H1 (cell line): ENCODE results near the gene PTPRG. TPM values are rescaled to one million over a fixed set of nuclear protein-coding genes. Genes with fewer than 3 reads are reported as not detected.

Experiments used
- CTCF ChIA-PET: fragments of 300-600 bp; sonication (Branson Sonifier 250); formaldehyde crosslinking; loops from one replicate; lab custom pipeline; 2021; ENCODE audit not compliant: partially characterized antibody; lab: Charles Lee
- POLR2A ChIA-PET: fragments of 300-600 bp; sonication (Branson Sonifier 250); formaldehyde crosslinking; loops from one replicate; lab custom pipeline; 2021; ENCODE audit warnings: inconsistent platforms; ENCODE audit not compliant: partially characterized antibody; lab: Charles Lee
- DNase-seq, 2 experiments: peaks; one replicate each; pipeline versions ENCODE4 v3.0.0 to v3.0.0-alpha.2; 2010 to 2022; ENCODE audit warnings: low spot score in 2 of 2, low read depth in 1 of 2, mixed read lengths in 1 of 2
- FAIRE-seq: peaks from 2 replicates; lab custom pipeline; 2011; peaks lifted over from hg19 to GRCh38; lab: Jason Lieb, UNC
- H2AFZ ChIP-seq: 2 replicates; pipeline ENCODE4 v1.8.1; 2012; ENCODE audit warnings: low read length, inconsistent platforms
- H2AK5ac ChIP-seq: 2 replicates; pipeline ENCODE4 v1.6.1; 2013; ENCODE audit warnings: low read depth, low read length
- H2BK120ac ChIP-seq: replicated peaks from 2 replicates; pipeline ENCODE3; 2013; ENCODE audit warnings: low read depth, low read length, inconsistent platforms
- H2BK12ac ChIP-seq: 2 replicates; pipeline ENCODE4 v1.6.1; 2013; ENCODE audit warnings: low read depth, low read length
- H2BK15ac ChIP-seq: 2 replicates; pipeline ENCODE4 v1.6.1; 2013; ENCODE audit warnings: low read length
- H2BK20ac ChIP-seq: 2 replicates; pipeline ENCODE4 v1.6.1; 2013; ENCODE audit warnings: low read length
- H2BK5ac ChIP-seq: 2 replicates; pipeline ENCODE4 v1.6.1; 2013; ENCODE audit warnings: low read depth, low read length
- H3K14ac ChIP-seq: 2 replicates; pipeline ENCODE4 v1.6.1; 2013; ENCODE audit warnings: inconsistent platforms; ENCODE audit not compliant: insufficient read length
- H3K18ac ChIP-seq: 2 replicates; pipeline ENCODE4 v1.6.1; 2013; ENCODE audit warnings: low read length; ENCODE audit errors: extremely low read depth
- H3K23ac ChIP-seq: 2 replicates; pipeline ENCODE4 v1.6.1; 2013; ENCODE audit warnings: inconsistent platforms; ENCODE audit not compliant: insufficient read length
- H3K23me2 ChIP-seq: 2 replicates; pipeline ENCODE4 v1.6.1; 2013; ENCODE audit warnings: low read depth, low read length
- H3K27ac ChIP-seq: 2 replicates; pipeline ENCODE4 v1.6.1; 2011; ENCODE audit warnings: low read depth, low read length, inconsistent platforms
- H3K27me3 ChIP-seq, 4 experiments: replicated peaks in 1 of 4; 1 replicate in 1 of 4; 2 replicates in 3 of 4; pipeline versions ENCODE4 v1.6.1 to v1.8.1; 2011 to 2013; ENCODE audit warnings: low read length in 3 of 4, mild to moderate bottlenecking in 3 of 4, inconsistent platforms in 2 of 4, mixed read lengths in 2 of 4, moderate library complexity in 1 of 4; ENCODE audit not compliant: control insufficient read depth in 3 of 4, insufficient read depth in 3 of 4; ENCODE audit errors: extremely low read depth in 1 of 4
- H3K36me3 ChIP-seq, 4 experiments: 2 replicates each; pipeline versions ENCODE4 v1.6.1 to v1.8.1; 2011 to 2013; ENCODE audit warnings: mild to moderate bottlenecking in 4 of 4, low read length in 3 of 4, moderate library complexity in 2 of 4, control low read depth in 1 of 4, inconsistent platforms in 1 of 4; ENCODE audit not compliant: insufficient read depth in 4 of 4, control insufficient read depth in 2 of 4
- H3K4ac ChIP-seq: replicated peaks from 2 replicates; pipeline ENCODE3; 2013; ENCODE audit warnings: low read length, low read depth, mixed read lengths, inconsistent platforms; ENCODE audit not compliant: insufficient read length
- H3K4me1 ChIP-seq, 4 experiments: replicated peaks in 1 of 4; 1 replicate in 1 of 4; 2 replicates in 3 of 4; pipeline versions ENCODE4 v1.6.1 to v1.8.1; 2011 to 2013; ENCODE audit warnings: low read length in 3 of 4, inconsistent platforms in 2 of 4, mixed read lengths in 1 of 4; ENCODE audit not compliant: insufficient read depth in 4 of 4, control insufficient read depth in 3 of 4
- H3K4me2 ChIP-seq, 2 experiments: 2 replicates each; pipeline versions ENCODE4 v1.6.1 to v1.8.1; 2011 to 2013; ENCODE audit warnings: low read depth in 2 of 2, low read length in 2 of 2, control low read depth in 1 of 2, inconsistent platforms in 1 of 2, mild to moderate bottlenecking in 1 of 2; ENCODE audit not compliant: insufficient read depth in 1 of 2
- H3K4me3 ChIP-seq, 4 experiments: fragments of 200-600, 300-600 bp in 1 of 4; sonication (generic), shearing (Covaris generic), sonication (Bioruptor Twin) in 1 of 4; 2 replicates each; pipeline versions ENCODE4 v1.5.1 to v1.8.1; 2011 to 2016; ENCODE audit warnings: low read length in 4 of 4, low read depth in 3 of 4, control low read depth in 2 of 4, inconsistent platforms in 2 of 4, mild to moderate bottlenecking in 2 of 4, mixed read lengths in 1 of 4, moderate library complexity in 1 of 4; ENCODE audit not compliant: insufficient read depth in 2 of 4; ENCODE audit errors: extremely low read depth in 1 of 4
- H3K56ac ChIP-seq: replicated peaks from 2 replicates; pipeline ENCODE3; 2013; ENCODE audit warnings: low read depth, mild to moderate bottlenecking, mixed read lengths, low read length, inconsistent platforms; ENCODE audit not compliant: insufficient read length
- H3K79me1 ChIP-seq: 2 replicates; pipeline ENCODE4 v1.6.1; 2013; ENCODE audit warnings: low read depth, low read length, control low read depth
- H3K79me2 ChIP-seq, 2 experiments: 2 replicates each; pipeline versions ENCODE4 v1.6.1 to v1.8.1; 2012 to 2013; ENCODE audit warnings: low read length in 2 of 2, mild to moderate bottlenecking in 2 of 2, inconsistent platforms in 1 of 2; ENCODE audit not compliant: insufficient read depth in 2 of 2, control insufficient read depth in 1 of 2
- H3K9ac ChIP-seq, 4 experiments: replicated peaks in 1 of 4; 1 replicate in 1 of 4; 2 replicates in 3 of 4; pipeline versions ENCODE4 v1.6.1 to v1.8.1; 2011 to 2013; ENCODE audit warnings: low read depth in 3 of 4, low read length in 3 of 4, control low read depth in 2 of 4, mild to moderate bottlenecking in 2 of 4, moderate library complexity in 2 of 4, inconsistent platforms in 1 of 4; ENCODE audit errors: extremely low read depth in 1 of 4
- H3K9me3 ChIP-seq, 2 experiments: 2 replicates each; pipeline versions ENCODE4 v1.6.1 to v1.8.1; 2012 to 2013; ENCODE audit warnings: mild to moderate bottlenecking in 2 of 2, moderate library complexity in 2 of 2, control low read depth in 1 of 2, inconsistent platforms in 1 of 2, low read depth in 1 of 2, low read length in 1 of 2, mixed read lengths in 1 of 2; ENCODE audit not compliant: insufficient read depth in 2 of 2
- H4K20me1 ChIP-seq, 2 experiments: replicated peaks in 1 of 2; 2 replicates each; pipeline versions ENCODE3 to v1.8.1; 2011 to 2013; ENCODE audit warnings: inconsistent platforms in 2 of 2, low read length in 2 of 2, mild to moderate bottlenecking in 1 of 2; ENCODE audit not compliant: insufficient read depth in 2 of 2, control insufficient read depth in 1 of 2
- H4K5ac ChIP-seq: 2 replicates; pipeline ENCODE4 v1.6.1; 2013; ENCODE audit warnings: low read length, low read depth, mixed read lengths, inconsistent platforms; ENCODE audit not compliant: insufficient read length
- H4K8ac ChIP-seq: 2 replicates; pipeline ENCODE4 v1.8.0; 2013; ENCODE audit warnings: mild to moderate bottlenecking, moderate library complexity, low read length, inconsistent platforms; ENCODE audit not compliant: insufficient read depth; ENCODE audit errors: extremely low read depth
- H4K91ac ChIP-seq: replicated peaks from 2 replicates; pipeline ENCODE3; 2013; ENCODE audit warnings: low read length, mixed read lengths, inconsistent platforms; ENCODE audit not compliant: insufficient read length
- BRCA1 ChIP-seq: IDR thresholded peaks from 2 replicates; pipeline ENCODE4 v1.6.1; 2012; ENCODE audit warnings: low read depth, low read length, improper control_type of control experiment
- EZH2 ChIP-seq: fragments of 200-600 bp; sonication (generic); IDR thresholded peaks from 2 replicates; pipeline ENCODE4 v1.7.1; 2012; ENCODE audit warnings: low read depth, mild to moderate bottlenecking, moderate library complexity, low read length, inconsistent platforms; ENCODE audit not compliant: severe bottlenecking
- HDAC6 ChIP-seq: IDR thresholded peaks from one replicate; pipeline ENCODE4 v1.7.1; 2012; ENCODE audit warnings: low read depth, mild to moderate bottlenecking, inconsistent platforms, low read length, moderate library complexity
- KDM4A ChIP-seq: IDR thresholded peaks from one replicate; pipeline ENCODE4 v1.7.1; 2012; ENCODE audit warnings: low read depth, mild to moderate bottlenecking, moderate library complexity, low read length, inconsistent platforms; ENCODE audit not compliant: severe bottlenecking
- SIRT6 ChIP-seq: IDR thresholded peaks from one replicate; pipeline ENCODE4 v1.7.1; 2012; ENCODE audit warnings: low read length, inconsistent platforms
- WGBS, 2 experiments: shearing (Covaris generic) in 1 of 2; methylation state at CpG; one replicate each; pipeline versions ENCODE4 v1.1.6 to v1.1.7; 2013 to 2015; ENCODE audit warnings: low lambda C conversion rate in 2 of 2, mixed read lengths in 2 of 2, inconsistent platforms in 1 of 2, low coverage in 1 of 2, missing lambda C conversion rate in 1 of 2; ENCODE audit not compliant: insufficient replicate concordance in 2 of 2, insufficient coverage in 1 of 2, insufficient read length in 1 of 2; ENCODE audit errors: extremely low coverage in 1 of 2, missing lambda C conversion rate in 1 of 2; 5-methylcytosine and 5-hydroxymethylcytosine counted together
- polyA plus RNA-seq, 7 experiments: library from polyadenylated mRNA; depleted of rRNA in 3 of 7; stranded (reverse) in 5 of 7; unstranded in 2 of 7; fragments of >200 nt in 5 of 7; fragments of 200-250 nt in 2 of 7; gene quantifications; 1 replicate in 5 of 7; 2 replicates in 1 of 7; 4 replicates in 1 of 7; pipeline versions ENCODE4 v1.2.1 to v1.2.3, GENCODE V29; 2011 to 2013; ENCODE audit warnings: missing spikeins in 2 of 7, mixed read lengths in 2 of 7
- total RNA-seq: library from RNA; stranded (reverse); fragmentation: NEBNext Ultra II Directional; extraction: Animal tissue kit (Norgen Biotek cat#: 25700); gene quantifications from 2 replicates; pipeline ENCODE4 v1.2.1, GENCODE V29; 2021
- TF ChIP-seq, protein P1 (sequence below), 3 experiments: IDR thresholded peaks; 1 replicate in 2 of 3; 2 replicates in 1 of 3; pipeline versions ENCODE4 v1.5.1 to v1.6.1; 2011; ENCODE audit warnings: low read length in 3 of 3, mild to moderate bottlenecking in 3 of 3, inconsistent platforms in 2 of 3, low read depth in 1 of 3, moderate library complexity in 1 of 3; ENCODE audit not compliant: insufficient read depth in 1 of 3; ENCODE audit errors: control extremely low read depth in 1 of 3

PTPRG gene
- total and polyA plus RNA-seq, 2 of the 8 experiments (the other 6 are each of a cell fraction or from before 2014, with no cell fraction given) = 23.3 to 96.2 TPM

DNA sequence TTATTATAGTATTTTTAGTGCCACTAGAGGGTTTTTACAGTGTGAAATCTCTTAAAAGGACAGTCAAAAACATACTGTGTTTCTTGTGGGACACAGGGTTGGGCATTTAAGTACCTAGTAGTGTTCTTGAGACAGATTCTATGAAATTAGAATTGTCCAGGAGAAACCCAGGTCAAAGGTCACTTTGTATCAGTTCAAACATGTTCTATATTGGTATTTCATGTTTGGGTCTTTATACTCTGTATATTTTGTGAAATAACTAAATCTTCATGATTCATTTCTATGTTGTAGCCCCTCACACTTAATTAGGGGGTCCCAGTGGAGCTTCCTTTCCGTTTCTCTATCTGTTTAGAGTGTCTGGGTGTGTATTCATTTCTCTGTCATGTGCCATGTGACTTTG is 171.6 kb downstream of the PTPRG start:
- H4K91ac ChIP-seq = no peak overlapping the region
- TF ChIP-seq EZH2 (no peak), KDM4A (no peak), HDAC6 (no peak), SIRT6 (no peak), BRCA1 (no peak)
- TF ChIP-seq, protein P1, sequence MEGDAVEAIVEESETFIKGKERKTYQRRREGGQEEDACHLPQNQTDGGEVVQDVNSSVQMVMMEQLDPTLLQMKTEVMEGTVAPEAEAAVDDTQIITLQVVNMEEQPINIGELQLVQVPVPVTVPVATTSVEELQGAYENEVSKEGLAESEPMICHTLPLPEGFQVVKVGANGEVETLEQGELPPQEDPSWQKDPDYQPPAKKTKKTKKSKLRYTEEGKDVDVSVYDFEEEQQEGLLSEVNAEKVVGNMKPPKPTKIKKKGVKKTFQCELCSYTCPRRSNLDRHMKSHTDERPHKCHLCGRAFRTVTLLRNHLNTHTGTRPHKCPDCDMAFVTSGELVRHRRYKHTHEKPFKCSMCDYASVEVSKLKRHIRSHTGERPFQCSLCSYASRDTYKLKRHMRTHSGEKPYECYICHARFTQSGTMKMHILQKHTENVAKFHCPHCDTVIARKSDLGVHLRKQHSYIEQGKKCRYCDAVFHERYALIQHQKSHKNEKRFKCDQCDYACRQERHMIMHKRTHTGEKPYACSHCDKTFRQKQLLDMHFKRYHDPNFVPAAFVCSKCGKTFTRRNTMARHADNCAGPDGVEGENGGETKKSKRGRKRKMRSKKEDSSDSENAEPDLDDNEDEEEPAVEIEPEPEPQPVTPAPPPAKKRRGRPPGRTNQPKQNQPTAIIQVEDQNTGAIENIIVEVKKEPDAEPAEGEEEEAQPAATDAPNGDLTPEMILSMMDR (IDR thresholded peaks at IDR 0.05; ENCODE audit: control extremely low read depth in 1 of 3, insufficient read depth in 1 of 3, low read depth in 1 of 3, low read length in 3 of 3) = no peak
- TF ChIP-seq, all 59 proteins: peak for 0
- no peak overlapping the region for H2BK120ac ChIP-seq
- H2BK15ac ChIP-seq = no peak overlapping the region
- no peak overlapping the region for H3K27ac ChIP-seq
- FAIRE-seq (no peak), DNase-seq (no peak)
- H3K79me2 ChIP-seq = peaks cover 0 to 91% of the 10 kb centered on the region in 2 experiments; a peak in 3 of 4 replicates
- WGBS, 2 experiments = 68% methylated on average over 1 of the region's 1 CpG; no CpG with 5 or more reads in 1 of the 2 experiments
- H2BK12ac ChIP-seq = no peak overlapping the region
- no peak overlapping the region for H4K5ac ChIP-seq
- ChIA-PET POLR2A (no interaction called here), CTCF (interaction anchor here (1.0 to 1.2 kb wide), 4 partner anchors 13 to 44 kb away, joined by 3 to 4 read pairs (median 4); no protein-coding TSS in a partner anchor)
- H3K56ac ChIP-seq = no peak overlapping the region
- no peak overlapping the region for H3K18ac ChIP-seq
- H3K14ac ChIP-seq = no peak overlapping the region
- H2BK5ac ChIP-seq = no peak overlapping the region
- H3K79me1 ChIP-seq = peaks cover 6% of the 10 kb centered on the region; the same call in 1 of the 2 replicates
- no peak overlapping the region for H2AFZ ChIP-seq
- H2AK5ac ChIP-seq = no peak overlapping the region
- peaks cover 0 to 20% (median 13%) of the 10 kb centered on the region in 4 experiments; a peak in 5 of 7 replicates for H3K4me1 ChIP-seq
- H3K23ac ChIP-seq = no peak overlapping the region
- no peaks in the 10 kb centered on the region for H3K36me3 ChIP-seq
- no peaks in the 10 kb centered on the region for H3K9me3 ChIP-seq
- H3K23me2 ChIP-seq = no peaks in the 10 kb centered on the region
- H4K20me1 ChIP-seq = peaks cover 2 to 4% of the 10 kb centered on the region in 2 experiments
- H3K4me2 ChIP-seq = no peak overlapping the region
- H3K4me3 ChIP-seq = no peak overlapping the region
- no peak overlapping the region for H2BK20ac ChIP-seq
- no peak overlapping the region for H3K9ac ChIP-seq
- no peak overlapping the region for H4K8ac ChIP-seq
- H3K4ac ChIP-seq = no peak overlapping the region
- no peaks in the 10 kb centered on the region for H3K27me3 ChIP-seq
